ENCODE measurements around the gene UNCX.

Gene UNCX

GRCh38 chr7:1218541-1219165 is 14.0 kb upstream of the UNCX start:
- DNase-seq (ENCODE audit: low spot score), result no peak

- DNase-seq (ENCODE audit: low spot score), result no peak
Observed at GRCh38 chr7:1219498-1219897, 13.2 kb upstream of the UNCX start.

GRCh38 chr7:1220000-1220726 is 12.5 kb upstream of the UNCX start:
- DNase-seq (ENCODE audit: low spot score), result no peak

GRCh38 chr7:1220977-1221745 is 11.5 kb upstream of the UNCX start:
- peak; percentile 13 for DNase-seq (ENCODE audit: low spot score)

- DNase-seq (ENCODE audit: low spot score), result peak; percentile 24
Observed at GRCh38 chr7:1223196-1223981, 9.3 kb upstream of the UNCX start.

GRCh38 chr7:1224086-1224716 is 8.5 kb upstream of the UNCX start:
- peak; percentile 60 for DNase-seq (ENCODE audit: low spot score)

- DNase-seq (ENCODE audit: low spot score), result no peak
Observed at GRCh38 chr7:1225030-1225429, 7.6 kb upstream of the UNCX start.

- peak; percentile 85 for DNase-seq (ENCODE audit: low spot score)
Observed at GRCh38 chr7:1225441-1226185, 7.1 kb upstream of the UNCX start.

- no peak for DNase-seq (ENCODE audit: low spot score)
Observed at GRCh38 chr7:1226186-1226901, 6.3 kb upstream of the UNCX start.

GRCh38 chr7:1227071-1227804 is 5.4 kb upstream of the UNCX start:
- no peak for DNase-seq (ENCODE audit: low spot score)

GRCh38 chr7:1227814-1228544 is 4.7 kb upstream of the UNCX start:
- no peak for DNase-seq (ENCODE audit: low spot score)

GRCh38 chr7:1228545-1229201 is 4.0 kb upstream of the UNCX start:
- DNase-seq (ENCODE audit: low spot score), result no peak

GRCh38 chr7:1229202-1229947 is 3.3 kb upstream of the UNCX start:
- no peak for DNase-seq (ENCODE audit: low spot score)

GRCh38 chr7:1229956-1230355 is 2.7 kb upstream of the UNCX start:
- no peak for DNase-seq (ENCODE audit: low spot score)

- no peak for DNase-seq (ENCODE audit: low spot score)
Observed at GRCh38 chr7:1230411-1231213, 2.1 kb upstream of the UNCX start.

- no peak for DNase-seq (ENCODE audit: low spot score)
Observed at GRCh38 chr7:1231214-1232102, 1.2 kb upstream of the UNCX start.

Data from iPS-NIHi11 (cell line).